Prostate gland (tissue), 2 donors: ENCODE measurements around the gene IGF1R. TPM values are rescaled to one million over a fixed set of nuclear protein-coding genes. Genes with fewer than 3 reads are reported as not detected.
A peak's percentile ranks its signal among the peaks of the same experiment; 100 is the strongest.

Experiments used
- DNase-seq: peaks from one replicate; pipeline ENCODE4 v3.0.0-alpha.2; 2019; ENCODE audit warnings: low spot score
- H3K27ac ChIP-seq, 2 donors: fragments of 200-600 bp; sonication (generic); 2 replicates each; pipeline ENCODE4 v1.5.1; 2017 to 2019
- H3K27me3 ChIP-seq: fragments of 200-600 bp; sonication (generic); replicated peaks from 2 replicates; pipeline ENCODE4 v1.5.1; 2019; ENCODE audit not compliant: insufficient read depth
- H3K36me3 ChIP-seq, 2 donors: fragments of 200-600 bp; sonication (generic); 1 replicate in 1 of 2; 2 replicates in 1 of 2; pipeline versions ENCODE4 v1.5.1 to v1.8.1; 2017 to 2019
- H3K4me1 ChIP-seq: fragments of 200-600 bp; sonication (generic); replicated peaks from 2 replicates; pipeline ENCODE4 v1.5.1; 2019
- H3K4me3 ChIP-seq, 2 donors: fragments of 200-600 bp; sonication (generic); 2 replicates each; pipeline ENCODE4 v1.5.1; 2017 to 2019
- H3K9me3 ChIP-seq: fragments of 200-600 bp; sonication (generic); 2 replicates; pipeline ENCODE4 v1.5.1; 2017
- CTCF ChIP-seq, 4 experiments: fragments of 200-600 bp in 2 of 4; fragments of 450-650 bp in 2 of 4; sonication (generic) in 2 of 4; IDR thresholded peaks; 1 replicate in 3 of 4; 2 replicates in 1 of 4; pipeline ENCODE4 v1.5.1; 2016 to 2019; ENCODE audit warnings: antibody characterized with exemption in 4 of 4, mild to moderate bottlenecking in 2 of 4, moderate library complexity in 2 of 4
- POLR2A ChIP-seq: fragments of 450-650 bp; IDR thresholded peaks from one replicate; pipeline ENCODE4 v1.6.1; 2016; ENCODE audit warnings: antibody characterized with exemption, mild to moderate bottlenecking
- POLR2AphosphoS5 ChIP-seq: sonication (generic); formaldehyde crosslinking; IDR thresholded peaks from one replicate; pipeline ENCODE4 v1.6.1; 2017; ENCODE audit warnings: antibody characterized with exemption
- WGBS: methylation state at CpG from one replicate; pipeline ENCODE4 v1.1.5; 2018; 5-methylcytosine and 5-hydroxymethylcytosine counted together
- intact Hi-C: fragments of 100-400 bp; cut with DNase I; formaldehyde crosslinking; loops from one replicate; pipeline ENCODE4 v1.14.2; 2022
- total RNA-seq, 2 donors: library from RNA; depleted of rRNA; stranded (reverse); fragments of >200 nt; gene quantifications; one replicate each; pipeline ENCODE4 v1.1.0, GENCODE V29; 2016

The IGF1R gene
- total RNA-seq, 2 donors from 2014 or later: 190 to 216 TPM

GRCh38 chr15:98980899-98981228 is 332.5 kb downstream of the IGF1R start:
- intact Hi-C loops: no loop called here
- Histone ChIP-seq H3K27me3 (no peaks in the 10 kb centered on the region), H3K4me1 (no peaks in the 10 kb centered on the region), H3K36me3 (no peaks in the 10 kb centered on the region), H3K9me3 (no peaks in the 10 kb centered on the region), H3K27ac (peak overlapping the region in 1 of 2 donors; percentile 23), H3K4me3 (no peak overlapping the region)
- DNase-seq: no peak
- WGBS: 100% methylated on average over 4 of the region's 4 CpGs
- no peak for TF ChIP-seq CTCF (IDR thresholded peaks at IDR 0.05)
- TF ChIP-seq POLR2AphosphoS5: no peak
- TF ChIP-seq POLR2A: no peak

- 75% methylated on average over 14 of the region's 14 CpGs for WGBS
- intact Hi-C loops: no loop called here
- TF ChIP-seq POLR2A (no peak), CTCF (IDR thresholded peaks at IDR 0.05) (no peak), POLR2AphosphoS5 (no peak)
- no peak for DNase-seq
- Histone ChIP-seq H3K27me3 (no peaks in the 10 kb centered on the region), H3K4me3 (no peak overlapping the region), H3K36me3 (no peaks in the 10 kb centered on the region), H3K4me1 (no peaks in the 10 kb centered on the region), H3K9me3 (no peaks in the 10 kb centered on the region), H3K27ac (no peak overlapping the region)
Measured at GRCh38 chr15:98981851-98982722, 333.7 kb downstream of the IGF1R start.

- 29% methylated on average over 2 of the region's 2 CpGs for WGBS
- peak overlapping the region in 1 of 2 donors; percentile 3 for H3K27ac ChIP-seq
- no peak overlapping the region for H3K4me3 ChIP-seq
- H3K9me3 ChIP-seq: no peaks in the 10 kb centered on the region
- no peaks in the 10 kb centered on the region for H3K36me3 ChIP-seq
- H3K27me3 ChIP-seq: no peaks in the 10 kb centered on the region
- intact Hi-C loops: no loop called here
- TF ChIP-seq CTCF (IDR thresholded peaks at IDR 0.05): no peak
- TF ChIP-seq POLR2A: no peak
- TF ChIP-seq POLR2AphosphoS5: peak; percentile 49
- no peaks in the 10 kb centered on the region for H3K4me1 ChIP-seq
- no peak for DNase-seq
Measured at GRCh38 chr15:98983334-98983733, 335.0 kb downstream of the IGF1R start.

- H3K36me3 ChIP-seq: no peaks in the 10 kb centered on the region
- H3K27me3 ChIP-seq: no peaks in the 10 kb centered on the region
- no peaks in the 10 kb centered on the region for H3K4me1 ChIP-seq
- H3K9me3 ChIP-seq: no peaks in the 10 kb centered on the region
- DNase-seq: no peak
- TF ChIP-seq CTCF (IDR thresholded peaks at IDR 0.05) (no peak), POLR2AphosphoS5 (no peak), POLR2A (no peak)
- H3K27ac ChIP-seq: no peak overlapping the region
- intact Hi-C loops: no loop called here
- H3K4me3 ChIP-seq: no peak overlapping the region
- 100% methylated on average over 1 of the region's 1 CpG for WGBS
Measured at GRCh38 chr15:98986281-98986680, 337.9 kb downstream of the IGF1R start.

- H3K4me1 ChIP-seq: no peaks in the 10 kb centered on the region
- no peak overlapping the region for H3K4me3 ChIP-seq
- 97% methylated on average over 2 of the region's 2 CpGs for WGBS
- no peaks in the 10 kb centered on the region for H3K36me3 ChIP-seq
- H3K27me3 ChIP-seq: no peaks in the 10 kb centered on the region
- DNase-seq: no peak
- no peak overlapping the region for H3K27ac ChIP-seq
- H3K9me3 ChIP-seq: no peaks in the 10 kb centered on the region
- TF ChIP-seq POLR2AphosphoS5 (no peak), POLR2A (no peak), CTCF (IDR thresholded peaks at IDR 0.05) (no peak)
- intact Hi-C loops: no loop called here
Measured at GRCh38 chr15:98994892-98995291, 346.6 kb downstream of the IGF1R start.
